IPS-NIHi7 (cell line): Measurements from ENCODE around the gene WNT2B.
"Not testable (repeated sequence)": the region's sequence is repeated elsewhere in the genome, so short reads cannot be mapped to it uniquely, and the experiment has no call there.

Experiments
- DNase-seq: peaks from one replicate; pipeline ENCODE4 v3.0.0; 2012; ENCODE audit warnings: mixed read lengths; ENCODE audit errors: extremely low spot score

The WNT2B gene

GRCh38 chr1:112508278-112509004 lies at the start of gene WNT2B:
WNT2B (plus strand) TSS chr1:112508965; CDS start chr1:112509263, 298 bp downstream.
- peak; percentile 79 for DNase-seq

- no peak for DNase-seq
These were observed 48.1 kb upstream of the WNT2B start for GRCh38 chr1:112460615-112461014.

GRCh38 chr1:112461200-112461871 lies 47.4 kb upstream of the WNT2B start:
- DNase-seq = peak; percentile 22

GRCh38 chr1:112462953-112463279 lies 45.8 kb upstream of the WNT2B start:
- DNase-seq = no peak

GRCh38 chr1:112464501-112464900 lies 44.3 kb upstream of the WNT2B start:
- no peak for DNase-seq

GRCh38 chr1:112465122-112465521 lies 43.6 kb upstream of the WNT2B start:
- DNase-seq = no peak

- peak; percentile 91 for DNase-seq
These were observed 42.6 kb upstream of the WNT2B start for GRCh38 chr1:112466078-112466660.

- not testable (repeated sequence) for DNase-seq
These were observed 38.4 kb upstream of the WNT2B start for GRCh38 chr1:112470324-112470723.

- DNase-seq = no peak
These were observed 37.8 kb upstream of the WNT2B start for GRCh38 chr1:112470966-112471365.

- DNase-seq = peak; percentile 15
These were observed 36.6 kb upstream of the WNT2B start for GRCh38 chr1:112472142-112472541.

GRCh38 chr1:112477550-112477949 lies 31.2 kb upstream of the WNT2B start:
- no peak for DNase-seq

- no peak for DNase-seq
These were observed 30.5 kb upstream of the WNT2B start for GRCh38 chr1:112478314-112478713.

- DNase-seq = not testable (repeated sequence)
These were observed 22.7 kb upstream of the WNT2B start for GRCh38 chr1:112486063-112486462.

- not testable (repeated sequence) for DNase-seq
These were observed 21.1 kb upstream of the WNT2B start for GRCh38 chr1:112487686-112488085.

GRCh38 chr1:112488141-112488540 lies 20.6 kb upstream of the WNT2B start:
- DNase-seq = no peak

- no peak for DNase-seq
These were observed 16.7 kb upstream of the WNT2B start for GRCh38 chr1:112492076-112492475.

GRCh38 chr1:112493351-112493750 lies 15.4 kb upstream of the WNT2B start:
- no peak for DNase-seq

- no peak for DNase-seq
These were observed 12.5 kb upstream of the WNT2B start for GRCh38 chr1:112496290-112496689.

GRCh38 chr1:112501810-112502641 lies 6.7 kb upstream of the WNT2B start:
- DNase-seq = peak; percentile 59

- DNase-seq = no peak
These were observed 5.9 kb upstream of the WNT2B start for GRCh38 chr1:112502826-112503225.

- no peak for DNase-seq
These were observed 4.6 kb upstream of the WNT2B start for GRCh38 chr1:112504001-112504660.
